ENCODE results near the gene CACNA1I.

DNA sequence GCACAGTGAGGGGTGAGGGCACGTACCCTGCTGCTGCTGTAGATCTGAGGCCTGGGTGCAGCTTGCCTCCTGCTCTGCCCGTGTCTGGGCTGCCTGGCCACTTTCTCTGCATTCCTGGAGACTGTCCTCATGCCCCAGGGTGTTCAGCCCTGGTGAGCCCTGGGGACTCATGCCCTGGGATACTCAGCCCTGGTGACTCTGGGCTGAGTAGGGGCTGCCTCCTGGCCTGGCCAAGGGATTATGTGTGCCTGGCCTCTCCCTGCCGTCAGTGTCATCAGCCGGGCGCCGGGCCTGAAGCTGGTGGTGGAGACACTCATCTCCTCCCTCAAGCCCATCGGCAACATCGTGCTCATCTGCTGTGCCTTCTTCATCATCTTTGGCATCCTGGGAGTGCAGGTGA lies 94.7 kb downstream of the CACNA1I start:
- TF ChIP-seq, protein P1, sequence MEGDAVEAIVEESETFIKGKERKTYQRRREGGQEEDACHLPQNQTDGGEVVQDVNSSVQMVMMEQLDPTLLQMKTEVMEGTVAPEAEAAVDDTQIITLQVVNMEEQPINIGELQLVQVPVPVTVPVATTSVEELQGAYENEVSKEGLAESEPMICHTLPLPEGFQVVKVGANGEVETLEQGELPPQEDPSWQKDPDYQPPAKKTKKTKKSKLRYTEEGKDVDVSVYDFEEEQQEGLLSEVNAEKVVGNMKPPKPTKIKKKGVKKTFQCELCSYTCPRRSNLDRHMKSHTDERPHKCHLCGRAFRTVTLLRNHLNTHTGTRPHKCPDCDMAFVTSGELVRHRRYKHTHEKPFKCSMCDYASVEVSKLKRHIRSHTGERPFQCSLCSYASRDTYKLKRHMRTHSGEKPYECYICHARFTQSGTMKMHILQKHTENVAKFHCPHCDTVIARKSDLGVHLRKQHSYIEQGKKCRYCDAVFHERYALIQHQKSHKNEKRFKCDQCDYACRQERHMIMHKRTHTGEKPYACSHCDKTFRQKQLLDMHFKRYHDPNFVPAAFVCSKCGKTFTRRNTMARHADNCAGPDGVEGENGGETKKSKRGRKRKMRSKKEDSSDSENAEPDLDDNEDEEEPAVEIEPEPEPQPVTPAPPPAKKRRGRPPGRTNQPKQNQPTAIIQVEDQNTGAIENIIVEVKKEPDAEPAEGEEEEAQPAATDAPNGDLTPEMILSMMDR (IDR thresholded peaks at IDR 0.05), result no peak
- TF ChIP-seq POLR2A (IDR thresholded peaks at IDR 0.05) (no peak), EP300 (IDR thresholded peaks at IDR 0.05) (no peak)
